IMR-90 (cell line): ENCODE results near the gene C12orf50. TPM values are rescaled to one million over a fixed set of nuclear protein-coding genes. Genes with fewer than 3 reads are reported as not detected.
A peak's percentile ranks its signal among the peaks of the same experiment; 100 is the strongest.

Experiments
- ATAC-seq: fragments of 200-7000 bp; cut with Tn5 transposase; 2 replicates; pipeline ENCODE4 v1.9.1; 2020; ENCODE audit warnings: low read depth, mild to moderate bottlenecking, moderate library complexity
- BruUV-seq: library from RNA; stranded (reverse); fragments of 400-500 nt; replicated peaks from 2 replicates; lab custom pipeline; 2021; lab: Mats Ljungman, UMichigan
- CTCF ChIA-PET: fragments of 300-600 bp; formaldehyde crosslinking; extraction: SDS; loops from one replicate; lab custom pipeline; 2021; ENCODE audit warnings: antibody characterized with exemption; lab: Yijun Ruan, JAX
- POLR2A ChIA-PET: fragments of 300-600 bp; sonication (Branson Sonifier 250); formaldehyde crosslinking; loops from one replicate; lab custom pipeline; 2022; ENCODE audit warnings: antibody characterized with exemption; ENCODE audit not compliant: unreplicated experiment; lab: Charles Lee
- DNase-seq: peaks from one replicate; pipeline ENCODE4 v3.0.0; 2013
- H2AFZ ChIP-seq: replicated peaks from 2 replicates; pipeline ENCODE3; 2013; ENCODE audit warnings: low read length, mild to moderate bottlenecking; ENCODE audit not compliant: poor library complexity
- H2AK5ac ChIP-seq: 2 replicates; pipeline ENCODE4 v1.6.1; 2013; ENCODE audit warnings: low read depth, low read length, inconsistent platforms
- H2AK9ac ChIP-seq: replicated peaks from 2 replicates; pipeline ENCODE3; 2013; ENCODE audit warnings: mild to moderate bottlenecking, low read depth, low read length, moderate library complexity; ENCODE audit not compliant: poor library complexity
- H2BK120ac ChIP-seq: 2 replicates; pipeline ENCODE4 v1.6.1; 2013; ENCODE audit warnings: low read depth, low read length, inconsistent platforms
- H2BK15ac ChIP-seq: 3 replicates; pipeline ENCODE4 v1.6.1; 2013; ENCODE audit warnings: low read depth, low read length, inconsistent platforms
- H2BK20ac ChIP-seq: 2 replicates; pipeline ENCODE4 v1.6.1; 2013; ENCODE audit warnings: low read depth, mild to moderate bottlenecking, inconsistent platforms, low read length, moderate library complexity
- H2BK5ac ChIP-seq: 2 replicates; pipeline ENCODE4 v1.6.1; 2013; ENCODE audit warnings: mild to moderate bottlenecking, low read depth, low read length, inconsistent platforms; ENCODE audit not compliant: poor library complexity, severe bottlenecking
- H3K14ac ChIP-seq: replicated peaks from 2 replicates; pipeline ENCODE4 v1.6.1; 2013; ENCODE audit warnings: low read depth, low read length, inconsistent platforms
- H3K18ac ChIP-seq: 2 replicates; pipeline ENCODE4 v1.6.1; 2013; ENCODE audit warnings: low read depth, low read length, control low read depth
- H3K23ac ChIP-seq: 2 replicates; pipeline ENCODE4 v1.6.1; 2013; ENCODE audit warnings: low read depth, low read length, inconsistent platforms
- H3K27ac ChIP-seq: 2 replicates; pipeline ENCODE4 v1.5.1; 2013; ENCODE audit warnings: mild to moderate bottlenecking, control low read depth, low read length; ENCODE audit not compliant: insufficient read depth
- H3K27me3 ChIP-seq: 2 replicates; pipeline ENCODE4 v1.6.1; 2013; ENCODE audit warnings: low read length; ENCODE audit not compliant: control insufficient read depth, insufficient read depth
- H3K36me3 ChIP-seq: 2 replicates; pipeline ENCODE4 v1.6.1; 2013; ENCODE audit warnings: low read length, mixed read lengths; ENCODE audit not compliant: control insufficient read depth, insufficient read depth
- H3K4ac ChIP-seq: 2 replicates; pipeline ENCODE4 v1.6.1; 2013; ENCODE audit warnings: low read depth, low read length, inconsistent platforms
- H3K4me1 ChIP-seq: 2 replicates; pipeline ENCODE4 v1.6.1; 2013; ENCODE audit warnings: low read length, mixed read lengths; ENCODE audit not compliant: control insufficient read depth, insufficient read depth
- H3K4me2 ChIP-seq: 2 replicates; pipeline ENCODE4 v1.6.1; 2013; ENCODE audit warnings: low read depth, mild to moderate bottlenecking, control low read depth, low read length, moderate library complexity
- H3K4me3 ChIP-seq: 2 replicates; pipeline ENCODE4 v1.5.1; 2013; ENCODE audit warnings: low read depth, mild to moderate bottlenecking, control low read depth, low read length, moderate library complexity; ENCODE audit not compliant: insufficient read depth
- H3K56ac ChIP-seq: 2 replicates; pipeline ENCODE4 v1.6.1; 2013; ENCODE audit warnings: low read length, inconsistent platforms; ENCODE audit not compliant: insufficient read depth; ENCODE audit errors: extremely low read depth
- H3K79me1 ChIP-seq, 2 experiments: 2 replicates each; pipeline ENCODE4 v1.6.1; 2013; ENCODE audit warnings: low read length in 2 of 2, inconsistent platforms in 1 of 2, low read depth in 1 of 2
- H3K9ac ChIP-seq: 2 replicates; pipeline ENCODE4 v1.6.1; 2013; ENCODE audit warnings: low read depth, low read length, control low read depth
- H3K9me1 ChIP-seq: 2 replicates; pipeline ENCODE4 v1.6.1; 2013; ENCODE audit warnings: low read length, inconsistent platforms; ENCODE audit not compliant: insufficient read depth
- H3K9me3 ChIP-seq: 2 replicates; pipeline ENCODE4 v1.6.1; 2013; ENCODE audit warnings: low read length; ENCODE audit not compliant: control insufficient read depth, insufficient read depth
- H4K20me1 ChIP-seq: 2 replicates; pipeline ENCODE4 v1.6.1; 2013; ENCODE audit warnings: low read length, inconsistent platforms; ENCODE audit not compliant: insufficient read depth
- H4K5ac ChIP-seq: 2 replicates; pipeline ENCODE4 v1.6.1; 2013; ENCODE audit warnings: mild to moderate bottlenecking, low read depth, low read length, control low read depth
- H4K8ac ChIP-seq, 2 experiments: 2 replicates each; pipeline ENCODE4 v1.6.1; 2013; ENCODE audit warnings: low read depth in 2 of 2, low read length in 2 of 2, control low read depth in 1 of 2, inconsistent platforms in 1 of 2
- H4K91ac ChIP-seq: 2 replicates; pipeline ENCODE4 v1.6.1; 2013; ENCODE audit warnings: low read depth, low read length, inconsistent platforms; ENCODE audit not compliant: insufficient read depth
- CEBPB ChIP-seq: IDR thresholded peaks from 2 replicates; pipeline ENCODE4 v1.6.1; 2012; ENCODE audit warnings: low read depth, low read length, improper control_type of control experiment
- RFX5 ChIP-seq: IDR thresholded peaks from 2 replicates; pipeline ENCODE4 v1.8.0; 2012; ENCODE audit warnings: low read depth, mild to moderate bottlenecking, low read length, moderate library complexity
- WGBS, 2 experiments: methylation state at CpG; one replicate each; pipeline versions ENCODE4 v1.1.5 to v1.1.7; 2013; ENCODE audit warnings: missing lambda C conversion rate in 2 of 2; ENCODE audit not compliant: insufficient read length in 1 of 2; ENCODE audit errors: extremely low coverage in 2 of 2; 5-methylcytosine and 5-hydroxymethylcytosine counted together
- dilution Hi-C: fragments of 300-500 bp; cut with HindIII; formaldehyde crosslinking; loops from one replicate; pipeline ENCODE4 v1.14.3; 2018; ENCODE audit warnings: low sequenced_read_pairs; ENCODE audit not compliant: unreplicated experiment
- in situ Hi-C: fragments of 300-500 bp; cut with MboI; formaldehyde crosslinking; loops from 3 replicates; pipeline ENCODE4 v1.14.3; 2019; ENCODE audit warnings: low sequenced_read_pairs, inconsistent platforms, mixed read lengths
- intact Hi-C: fragments of 100-400 bp; cut with micrococcal nuclease; formaldehyde crosslinking; loops from 2 replicates; pipeline ENCODE4 v1.10.0; 2022
- polyA plus RNA-seq, 3 experiments: library from polyadenylated mRNA; depleted of rRNA; stranded (reverse); fragments of >200 nt; gene quantifications; 2 replicates each; pipeline ENCODE4 v1.2.3, GENCODE V29; 2012; ENCODE audit warnings: low replicate concordance in 1 of 3
- total RNA-seq: library from RNA; depleted of rRNA; stranded (reverse); fragments of >200 nt; gene quantifications from 2 replicates; pipeline ENCODE4 v1.2.3, GENCODE V29; 2012

The C12orf50 gene
- total and polyA plus RNA-seq, 2 of the 4 experiments (the other 2 are of a cell fraction): not detected

DNA sequence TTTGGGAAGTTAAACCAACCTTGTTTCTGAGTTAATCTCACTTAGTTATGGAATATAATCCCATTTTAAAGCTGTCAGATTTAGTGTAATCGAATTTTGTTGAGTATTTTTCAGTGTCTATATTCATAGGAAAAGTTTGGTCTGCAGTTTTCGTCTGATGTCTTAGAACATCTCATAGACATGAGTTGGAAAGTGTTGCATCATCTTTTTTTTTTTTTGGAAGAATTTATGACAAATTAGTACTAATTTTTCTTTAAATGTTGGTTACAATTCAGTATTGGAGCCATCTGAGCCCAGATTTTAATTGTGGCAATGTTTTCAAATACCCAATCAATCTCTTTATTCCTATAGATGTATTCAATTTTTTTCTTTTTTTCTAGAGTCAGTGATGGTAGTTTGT is 27.9 kb downstream of the C12orf50 start:
- no peaks in the 10 kb centered on the region for H3K9me3 ChIP-seq
- H3K27me3 ChIP-seq: no peaks in the 10 kb centered on the region
- no peaks in the 10 kb centered on the region for H3K79me1 ChIP-seq
- H3K9ac ChIP-seq: no peak overlapping the region
- no peak overlapping the region for H3K18ac ChIP-seq
- ATAC-seq (no peak), DNase-seq (no peak)
- CTCF ChIA-PET: no interaction called here
- no peaks in the 10 kb centered on the region for H4K20me1 ChIP-seq
- no peak overlapping the region for H2AK9ac ChIP-seq
- no peak overlapping the region for H2BK15ac ChIP-seq
- H3K36me3 ChIP-seq: no peaks in the 10 kb centered on the region
- H3K14ac ChIP-seq: no peak overlapping the region
- H2AFZ ChIP-seq: no peak overlapping the region
- no peak overlapping the region for H2BK120ac ChIP-seq
- BruUV-seq: no TSS peak
- H3K23ac ChIP-seq: no peak overlapping the region
- intact Hi-C loops (no loop called here), in situ Hi-C loops (no loop called here), dilution Hi-C loops (no loop called here)
- H3K4ac ChIP-seq: no peak overlapping the region
- H3K9me1 ChIP-seq: no peaks in the 10 kb centered on the region
- no peak overlapping the region for H3K4me2 ChIP-seq
- no peak overlapping the region for H4K91ac ChIP-seq
- TF ChIP-seq CEBPB (peak; percentile 65; the same call in 1 of the 2 replicates), RFX5 (no peak)
- no peak overlapping the region for H3K56ac ChIP-seq
- H4K8ac ChIP-seq: no peak overlapping the region
- H2AK5ac ChIP-seq: no peak overlapping the region
- no CpG with 5 or more reads among the region's 2 CpGs for WGBS, 2 experiments
- no peak overlapping the region for H4K5ac ChIP-seq
- no peaks in the 10 kb centered on the region for H3K4me1 ChIP-seq
- H2BK5ac ChIP-seq: no peak overlapping the region
- H3K4me3 ChIP-seq: no peak overlapping the region
- POLR2A ChIA-PET: no interaction called here
- no peak overlapping the region for H2BK20ac ChIP-seq
- H3K27ac ChIP-seq: no peak overlapping the region
